B cell (primary cell): Measurements from ENCODE around the gene KCNH5.

Experiments used
- CTCF ChIP-seq: fragments of 200-600 bp; IDR thresholded peaks from one replicate; pipeline ENCODE4 v1.8.0; 2022; ENCODE audit warnings: antibody characterized with exemption, mild to moderate bottlenecking
- EZH2 ChIP-seq: IDR thresholded peaks from 2 replicates; pipeline ENCODE4 v1.6.1; 2012; ENCODE audit warnings: borderline replicate concordance, low read depth, mild to moderate bottlenecking, moderate library complexity, low read length; ENCODE audit not compliant: insufficient read depth, poor library complexity, severe bottlenecking

- TF ChIP-seq CTCF (no peak), EZH2 (no peak)
Observed at GRCh38 chr14:62882967-62883366, 162.3 kb downstream of the KCNH5 start.
